ENCODE measurements around the gene NR6A1. TPM values are rescaled to one million over a fixed set of nuclear protein-coding genes. Genes with fewer than 3 reads are reported as not detected.

NR6A1 gene
- polyA plus RNA-seq, 2 donors, result 0.68 to 1.4 TPM

DNA sequence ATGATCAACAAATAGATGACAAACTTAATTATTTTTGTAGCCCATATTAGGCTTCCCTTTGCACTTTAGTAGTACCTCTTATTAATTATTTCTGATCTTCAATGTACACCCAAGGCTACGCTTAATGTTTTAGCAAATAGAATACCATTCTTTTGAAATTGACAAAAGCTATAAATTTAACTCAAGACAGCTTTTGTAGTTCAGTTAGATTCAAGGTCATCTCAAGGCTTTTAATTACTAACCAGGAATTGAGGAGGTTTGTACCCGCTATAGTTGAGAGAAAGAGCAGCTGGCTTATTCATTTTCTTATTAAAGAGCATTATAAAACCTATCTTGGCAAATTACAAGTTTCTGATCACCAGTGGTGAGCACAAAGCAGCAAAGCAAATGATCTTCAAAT is 15.1 kb downstream of the NR6A1 start:
- no peaks in the 10 kb centered on the region for H3K27me3 ChIP-seq (ENCODE audit: control insufficient read depth in 1 of 2, insufficient read depth in 2 of 2, low read length in 2 of 2)
- no peak overlapping the region for H3K27ac ChIP-seq (ENCODE audit: low read depth in 2 of 2, low read length in 1 of 2)
- WGBS, 2 donors, result 78 to 95% methylated on average over 2 of the region's 2 CpGs
- H3K4me1 ChIP-seq (ENCODE audit: control insufficient read depth in 2 of 2, insufficient read depth in 2 of 2, low read length in 1 of 2), result no peaks in the 10 kb centered on the region
- no peak overlapping the region for H3K4me3 ChIP-seq (ENCODE audit: low read depth in 1 of 2, low read length in 2 of 2)
- no peaks in the 10 kb centered on the region for H3K36me3 ChIP-seq (ENCODE audit: control insufficient read depth in 2 of 2, insufficient read depth in 2 of 2, low read length in 1 of 2)
- H3K9me3 ChIP-seq (ENCODE audit: control insufficient read depth in 2 of 2, insufficient read depth in 1 of 2, low read depth in 1 of 2, low read length in 1 of 2), result no peaks in the 10 kb centered on the region

DNA sequence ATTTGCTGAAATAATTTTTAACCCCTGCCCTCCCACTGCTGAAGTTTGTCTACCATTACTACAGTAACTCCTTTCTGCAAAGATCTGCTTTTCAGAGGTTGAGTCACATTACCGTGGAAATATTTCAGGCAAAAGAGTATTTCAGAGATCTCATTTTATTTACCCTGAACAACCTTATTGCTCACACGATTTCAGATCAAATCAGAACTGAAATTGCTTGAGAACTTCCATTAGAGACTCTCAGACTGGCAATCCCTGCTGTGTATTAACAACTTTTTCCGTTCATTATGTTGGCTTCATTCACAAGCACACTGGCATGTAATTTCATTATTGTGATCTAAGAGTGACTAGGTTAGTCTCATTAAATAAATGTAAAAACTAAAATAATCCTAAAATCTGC is 16.1 kb downstream of the NR6A1 start:
- Histone ChIP-seq H3K27me3 (ENCODE audit: control insufficient read depth in 1 of 2, insufficient read depth in 2 of 2, low read length in 2 of 2) (no peaks in the 10 kb centered on the region), H3K36me3 (ENCODE audit: control insufficient read depth in 2 of 2, insufficient read depth in 2 of 2, low read length in 1 of 2) (no peaks in the 10 kb centered on the region), H3K9me3 (ENCODE audit: control insufficient read depth in 2 of 2, insufficient read depth in 1 of 2, low read depth in 1 of 2, low read length in 1 of 2) (no peaks in the 10 kb centered on the region), H3K4me1 (ENCODE audit: control insufficient read depth in 2 of 2, insufficient read depth in 2 of 2, low read length in 1 of 2) (no peaks in the 10 kb centered on the region), H3K27ac (ENCODE audit: low read depth in 2 of 2, low read length in 1 of 2) (no peak overlapping the region), H3K4me3 (ENCODE audit: low read depth in 1 of 2, low read length in 2 of 2) (no peak overlapping the region)
- WGBS, 2 donors, result 64 to 65% methylated on average over 3 of the region's 3 CpGs

- no peaks in the 10 kb centered on the region for H3K4me1 ChIP-seq (ENCODE audit: control insufficient read depth in 2 of 2, insufficient read depth in 2 of 2, low read length in 1 of 2)
- no peaks in the 10 kb centered on the region for H3K9me3 ChIP-seq (ENCODE audit: control insufficient read depth in 2 of 2, insufficient read depth in 1 of 2, low read depth in 1 of 2, low read length in 1 of 2)
- no peak overlapping the region for H3K27ac ChIP-seq (ENCODE audit: low read depth in 2 of 2, low read length in 1 of 2)
- H3K27me3 ChIP-seq (ENCODE audit: control insufficient read depth in 1 of 2, insufficient read depth in 2 of 2, low read length in 2 of 2), result no peaks in the 10 kb centered on the region
- no peaks in the 10 kb centered on the region for H3K36me3 ChIP-seq (ENCODE audit: control insufficient read depth in 2 of 2, insufficient read depth in 2 of 2, low read length in 1 of 2)
- WGBS, 2 donors, result 42 to 48% methylated on average over 4 of the region's 4 CpGs
- H3K4me3 ChIP-seq (ENCODE audit: low read depth in 1 of 2, low read length in 2 of 2), result no peak overlapping the region
These were observed 16.8 kb downstream of the NR6A1 start for GRCh38 chr9:124754289-124754688.

- Histone ChIP-seq H3K27me3 (ENCODE audit: control insufficient read depth in 1 of 2, insufficient read depth in 2 of 2, low read length in 2 of 2) (no peaks in the 10 kb centered on the region), H3K27ac (ENCODE audit: low read depth in 2 of 2, low read length in 1 of 2) (no peak overlapping the region), H3K4me1 (ENCODE audit: control insufficient read depth in 2 of 2, insufficient read depth in 2 of 2, low read length in 1 of 2) (no peaks in the 10 kb centered on the region), H3K9me3 (ENCODE audit: control insufficient read depth in 2 of 2, insufficient read depth in 1 of 2, low read depth in 1 of 2, low read length in 1 of 2) (no peaks in the 10 kb centered on the region), H3K4me3 (ENCODE audit: low read depth in 1 of 2, low read length in 2 of 2) (no peak overlapping the region), H3K36me3 (ENCODE audit: control insufficient read depth in 2 of 2, insufficient read depth in 2 of 2, low read length in 1 of 2) (no peaks in the 10 kb centered on the region)
- WGBS, 2 donors, result 67 to 70% methylated on average over 1 of the region's 1 CpG
These were observed 18.1 kb downstream of the NR6A1 start for GRCh38 chr9:124752967-124753366.

- no peaks in the 10 kb centered on the region for H3K27me3 ChIP-seq (ENCODE audit: control insufficient read depth in 1 of 2, insufficient read depth in 2 of 2, low read length in 2 of 2)
- H3K27ac ChIP-seq (ENCODE audit: low read depth in 2 of 2, low read length in 1 of 2), result no peak overlapping the region
- WGBS, 2 donors, result 80 to 82% methylated on average over 2 of the region's 2 CpGs
- H3K4me3 ChIP-seq (ENCODE audit: low read depth in 1 of 2, low read length in 2 of 2), result no peak overlapping the region
- no peaks in the 10 kb centered on the region for H3K4me1 ChIP-seq (ENCODE audit: control insufficient read depth in 2 of 2, insufficient read depth in 2 of 2, low read length in 1 of 2)
- no peaks in the 10 kb centered on the region for H3K9me3 ChIP-seq (ENCODE audit: control insufficient read depth in 2 of 2, insufficient read depth in 1 of 2, low read depth in 1 of 2, low read length in 1 of 2)
- H3K36me3 ChIP-seq (ENCODE audit: control insufficient read depth in 2 of 2, insufficient read depth in 2 of 2, low read length in 1 of 2), result no peaks in the 10 kb centered on the region
These were observed 21.3 kb downstream of the NR6A1 start for GRCh38 chr9:124749781-124750180.

- Histone ChIP-seq H3K4me3 (ENCODE audit: low read depth in 1 of 2, low read length in 2 of 2) (no peak overlapping the region), H3K9me3 (ENCODE audit: control insufficient read depth in 2 of 2, insufficient read depth in 1 of 2, low read depth in 1 of 2, low read length in 1 of 2) (no peaks in the 10 kb centered on the region), H3K27me3 (ENCODE audit: control insufficient read depth in 1 of 2, insufficient read depth in 2 of 2, low read length in 2 of 2) (no peaks in the 10 kb centered on the region), H3K36me3 (ENCODE audit: control insufficient read depth in 2 of 2, insufficient read depth in 2 of 2, low read length in 1 of 2) (no peaks in the 10 kb centered on the region), H3K27ac (ENCODE audit: low read depth in 2 of 2, low read length in 1 of 2) (no peak overlapping the region), H3K4me1 (ENCODE audit: control insufficient read depth in 2 of 2, insufficient read depth in 2 of 2, low read length in 1 of 2) (no peaks in the 10 kb centered on the region)
- 84 to 94% methylated on average over 3 of the region's 3 CpGs for WGBS, 2 donors
These were observed 21.8 kb downstream of the NR6A1 start for GRCh38 chr9:124749284-124749683.

GRCh38 chr9:124747065-124747464 is 24.0 kb downstream of the NR6A1 start:
- no peaks in the 10 kb centered on the region for H3K27me3 ChIP-seq (ENCODE audit: control insufficient read depth in 1 of 2, insufficient read depth in 2 of 2, low read length in 2 of 2)
- H3K4me1 ChIP-seq (ENCODE audit: control insufficient read depth in 2 of 2, insufficient read depth in 2 of 2, low read length in 1 of 2), result no peaks in the 10 kb centered on the region
- 65 to 71% methylated on average over 4 of the region's 4 CpGs for WGBS, 2 donors
- no peak overlapping the region for H3K27ac ChIP-seq (ENCODE audit: low read depth in 2 of 2, low read length in 1 of 2)
- H3K36me3 ChIP-seq (ENCODE audit: control insufficient read depth in 2 of 2, insufficient read depth in 2 of 2, low read length in 1 of 2), result no peaks in the 10 kb centered on the region
- H3K4me3 ChIP-seq (ENCODE audit: low read depth in 1 of 2, low read length in 2 of 2), result no peak overlapping the region
- no peaks in the 10 kb centered on the region for H3K9me3 ChIP-seq (ENCODE audit: control insufficient read depth in 2 of 2, insufficient read depth in 1 of 2, low read depth in 1 of 2, low read length in 1 of 2)

GRCh38 chr9:124743686-124744348 is 27.3 kb downstream of the NR6A1 start:
- Histone ChIP-seq H3K36me3 (ENCODE audit: control insufficient read depth in 2 of 2, insufficient read depth in 2 of 2, low read length in 1 of 2) (no peaks in the 10 kb centered on the region), H3K27me3 (ENCODE audit: control insufficient read depth in 1 of 2, insufficient read depth in 2 of 2, low read length in 2 of 2) (no peaks in the 10 kb centered on the region), H3K9me3 (ENCODE audit: control insufficient read depth in 2 of 2, insufficient read depth in 1 of 2, low read depth in 1 of 2, low read length in 1 of 2) (no peaks in the 10 kb centered on the region), H3K4me3 (ENCODE audit: low read depth in 1 of 2, low read length in 2 of 2) (no peak overlapping the region), H3K27ac (ENCODE audit: low read depth in 2 of 2, low read length in 1 of 2) (no peak overlapping the region), H3K4me1 (ENCODE audit: control insufficient read depth in 2 of 2, insufficient read depth in 2 of 2, low read length in 1 of 2) (no peaks in the 10 kb centered on the region)
- 62 to 70% methylated on average over 5 of the region's 5 CpGs for WGBS, 2 donors

DNA sequence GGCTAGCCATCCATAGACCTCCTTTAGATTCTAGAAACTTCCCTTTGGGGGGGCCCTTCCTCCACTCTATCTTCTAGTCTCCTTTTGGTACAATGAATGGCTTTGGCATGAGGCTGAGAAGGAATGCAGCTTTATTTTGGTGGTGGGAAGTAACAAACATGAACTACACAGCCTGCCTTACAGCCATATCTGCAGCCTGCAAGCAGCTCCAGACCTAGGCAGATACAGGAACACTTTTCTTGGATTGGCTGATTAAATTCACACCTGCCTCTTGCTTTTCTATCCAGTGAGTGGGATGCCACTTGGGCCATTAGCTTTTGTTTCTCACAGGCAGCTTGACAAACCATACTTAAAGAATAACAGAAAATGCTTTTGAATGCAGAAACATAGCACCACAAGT is 28.2 kb downstream of the NR6A1 start:
- Histone ChIP-seq H3K27ac (ENCODE audit: low read depth in 2 of 2, low read length in 1 of 2) (no peak overlapping the region), H3K36me3 (ENCODE audit: control insufficient read depth in 2 of 2, insufficient read depth in 2 of 2, low read length in 1 of 2) (no peaks in the 10 kb centered on the region), H3K4me3 (ENCODE audit: low read depth in 1 of 2, low read length in 2 of 2) (no peak overlapping the region), H3K9me3 (ENCODE audit: control insufficient read depth in 2 of 2, insufficient read depth in 1 of 2, low read depth in 1 of 2, low read length in 1 of 2) (no peaks in the 10 kb centered on the region), H3K27me3 (ENCODE audit: control insufficient read depth in 1 of 2, insufficient read depth in 2 of 2, low read length in 2 of 2) (no peaks in the 10 kb centered on the region), H3K4me1 (ENCODE audit: control insufficient read depth in 2 of 2, insufficient read depth in 2 of 2, low read length in 1 of 2) (no peaks in the 10 kb centered on the region)

DNA sequence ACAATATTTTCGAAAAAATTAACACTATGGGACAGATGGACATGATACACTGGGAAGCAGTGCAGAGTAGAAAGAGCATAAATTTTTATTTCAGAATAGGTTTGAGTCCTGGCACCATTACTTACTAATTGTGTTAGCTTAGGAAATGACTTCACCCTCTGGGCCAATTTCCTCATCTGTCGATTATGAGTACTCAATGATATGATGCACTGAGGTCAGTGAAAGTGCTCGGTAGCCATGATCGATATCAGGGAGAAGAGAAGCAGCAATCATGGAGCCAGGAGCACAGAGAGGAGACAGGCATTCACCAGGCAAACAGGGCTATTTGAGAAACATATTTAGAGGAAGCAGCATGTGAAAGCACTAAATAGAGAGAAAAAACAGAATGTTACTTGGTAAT is 29.4 kb downstream of the NR6A1 start:
- H3K27me3 ChIP-seq (ENCODE audit: control insufficient read depth in 1 of 2, insufficient read depth in 2 of 2, low read length in 2 of 2), result no peaks in the 10 kb centered on the region
- 71 to 73% methylated on average over 4 of the region's 4 CpGs for WGBS, 2 donors

More for the DNA sequence above, 29.4 kb downstream of the NR6A1 start:
- H3K9me3 ChIP-seq (ENCODE audit: control insufficient read depth in 2 of 2, insufficient read depth in 1 of 2, low read depth in 1 of 2, low read length in 1 of 2), result no peaks in the 10 kb centered on the region
- H3K27ac ChIP-seq (ENCODE audit: low read depth in 2 of 2, low read length in 1 of 2), result no peak overlapping the region
- H3K4me1 ChIP-seq (ENCODE audit: control insufficient read depth in 2 of 2, insufficient read depth in 2 of 2, low read length in 1 of 2), result no peaks in the 10 kb centered on the region
- no peak overlapping the region for H3K4me3 ChIP-seq (ENCODE audit: low read depth in 1 of 2, low read length in 2 of 2)
- no peaks in the 10 kb centered on the region for H3K36me3 ChIP-seq (ENCODE audit: control insufficient read depth in 2 of 2, insufficient read depth in 2 of 2, low read length in 1 of 2)

Data from esophagus (tissue), 2 donors.